Fibroblast of the aortic adventitia (primary cell): ENCODE measurements around the gene LMTK3. TPM values are rescaled to one million over a fixed set of nuclear protein-coding genes. Genes with fewer than 3 reads are reported as not detected.

Source experiments
- DNase-seq: peaks from one replicate; pipeline ENCODE4 v3.0.0-alpha.2; 2010; ENCODE audit warnings: low read depth
- H3K4me3 ChIP-seq: 2 replicates; pipeline ENCODE4 v1.5.1; 2011; ENCODE audit warnings: low read depth, mild to moderate bottlenecking, control low read depth, low read length, moderate library complexity
- CTCF ChIP-seq: IDR thresholded peaks from 2 replicates; pipeline ENCODE4 v1.5.1; 2011; ENCODE audit warnings: mild to moderate bottlenecking, low read length, control low read depth, inconsistent platforms; ENCODE audit not compliant: insufficient read depth
- total RNA-seq: library from RNA; depleted of rRNA; stranded (reverse); fragments of >200 nt; gene quantifications from 2 replicates; pipeline ENCODE4 v1.2.3, GENCODE V29; 2012; ENCODE audit warnings: low replicate concordance

Gene LMTK3
- total RNA-seq, 1 donor: not detected

- peak; percentile 63 for DNase-seq
- peak overlapping the region; percentile 68 for H3K4me3 ChIP-seq
- TF ChIP-seq CTCF: no peak
These were observed 1.9 kb upstream of the LMTK3 start for GRCh38 chr19:48513289-48514122.

- no peak for TF ChIP-seq CTCF
- H3K4me3 ChIP-seq: no peak overlapping the region
- no peak for DNase-seq
These were observed 1.1 kb upstream of the LMTK3 start for GRCh38 chr19:48512504-48513288.

GRCh38 chr19:48511321-48511731 is 309 bp downstream of the LMTK3 start:
- no peak for TF ChIP-seq CTCF

GRCh38 chr19:48510421-48511268 is 990 bp downstream of the LMTK3 start:
- DNase-seq: peak; percentile 51
- H3K4me3 ChIP-seq: peak overlapping the region; percentile 14
- no peak for TF ChIP-seq CTCF

More at GRCh38 chr19:48511321-48511731, 309 bp downstream of the LMTK3 start:
- DNase-seq: no peak
- no peak overlapping the region for H3K4me3 ChIP-seq

GRCh38 chr19:48509467-48510194 is 2.0 kb downstream of the LMTK3 start:
- TF ChIP-seq CTCF: no peak
- no peak overlapping the region for H3K4me3 ChIP-seq
- DNase-seq: no peak
